Neural crest cell (in vitro differentiated cells): Measurements from ENCODE around the gene MTA1. TPM values are rescaled to one million over a fixed set of nuclear protein-coding genes. Genes with fewer than 3 reads are reported as not detected.

Source experiments
- DNase-seq: peaks from one replicate; pipeline ENCODE4 v3.0.0; 2021; ENCODE audit warnings: low read depth, mixed read lengths, low spot score
- H3K27ac Mint-ChIP-seq: one replicate; pipeline ENCODE4 v1.8.0; 2021; ENCODE audit warnings: mild to moderate bottlenecking, mixed read lengths; ENCODE audit not compliant: unreplicated experiment
- H3K27me3 Mint-ChIP-seq: 2 replicates; pipeline ENCODE4 v1.8.0; 2021; ENCODE audit warnings: low read depth, mild to moderate bottlenecking, mixed read lengths
- H3K36me3 Mint-ChIP-seq: 2 replicates; pipeline ENCODE4 v1.8.0; 2021; ENCODE audit warnings: low read depth, mild to moderate bottlenecking, mixed read lengths
- H3K4me1 Mint-ChIP-seq: 2 replicates; pipeline ENCODE4 v1.8.0; 2021; ENCODE audit warnings: mixed read lengths
- H3K4me3 Mint-ChIP-seq: one replicate; pipeline ENCODE4 v1.8.0; 2021; ENCODE audit warnings: mild to moderate bottlenecking, mixed read lengths
- H3K9me3 Mint-ChIP-seq: 2 replicates; pipeline ENCODE4 v1.8.0; 2021; ENCODE audit warnings: mixed read lengths
- CTCF ChIP-seq: fragments of 200-600 bp; sonication (generic); conservative IDR thresholded peaks from 2 replicates; pipeline ENCODE4 v1.5.0; 2021; ENCODE audit warnings: antibody characterized with exemption, mild to moderate bottlenecking
- total RNA-seq: library from RNA; stranded (reverse); gene quantifications from 2 replicates; pipeline ENCODE4 v1.2.1, GENCODE V29; 2021

MTA1 gene
- total RNA-seq, 1 donor from 2014 or later: 246 TPM

- peaks cover 16% of the 10 kb centered on the region for H3K4me1 Mint-ChIP-seq
- H3K27me3 Mint-ChIP-seq: peaks cover 50% of the 10 kb centered on the region
- TF ChIP-seq CTCF: no peak
- DNase-seq: no peak
- peak overlapping the region; percentile 83 for H3K4me3 Mint-ChIP-seq
- no peak overlapping the region for H3K27ac Mint-ChIP-seq
- no peaks in the 10 kb centered on the region for H3K9me3 Mint-ChIP-seq
- H3K36me3 Mint-ChIP-seq: no peaks in the 10 kb centered on the region
Observed at GRCh38 chr14:105488781-105489541, 69.3 kb downstream of the MTA1 start.

- peak; percentile 70 for DNase-seq
- Mint-ChIP-seq H3K36me3 (no peaks in the 10 kb centered on the region), H3K27me3 (peaks cover 43% of the 10 kb centered on the region), H3K9me3 (no peaks in the 10 kb centered on the region), H3K27ac (peak overlapping the region; percentile 78), H3K4me3 (peak overlapping the region; percentile 83), H3K4me1 (peaks cover 11% of the 10 kb centered on the region)
- peak; percentile 71 for TF ChIP-seq CTCF
Observed at GRCh38 chr14:105489542-105490266, 70.1 kb downstream of the MTA1 start.

GRCh38 chr14:105490267-105490571 lies 70.6 kb downstream of the MTA1 start:
- Mint-ChIP-seq H3K4me3 (no peak overlapping the region), H3K27ac (no peak overlapping the region), H3K9me3 (no peaks in the 10 kb centered on the region), H3K4me1 (peaks cover 10% of the 10 kb centered on the region), H3K36me3 (no peaks in the 10 kb centered on the region), H3K27me3 (peaks cover 40% of the 10 kb centered on the region)
- peak; percentile 37 for DNase-seq
- no peak for TF ChIP-seq CTCF

- no peaks in the 10 kb centered on the region for H3K9me3 Mint-ChIP-seq
- H3K27me3 Mint-ChIP-seq: peaks cover 35% of the 10 kb centered on the region
- TF ChIP-seq CTCF: peak; percentile 80
- peak within 1 kb of the TSS; percentile 94 for H3K4me3 Mint-ChIP-seq
- no peaks in the 10 kb centered on the region for H3K36me3 Mint-ChIP-seq
- H3K4me1 Mint-ChIP-seq: peaks cover 10% of the 10 kb centered on the region
- DNase-seq: peak; percentile 95
- peak within 1 kb of the TSS; percentile 67 for H3K27ac Mint-ChIP-seq
Observed at GRCh38 chr14:105490572-105491365, 71.1 kb downstream of the MTA1 start, which contains the start of gene TEDC1. Gene TEDC1, plus strand, starts transcription at chr14:105491246. Its CDS starts 130 bp downstream, at chr14:105491376.

- no peak for TF ChIP-seq CTCF
- Mint-ChIP-seq H3K27ac (peak overlapping the region; percentile 67), H3K4me1 (peaks cover 10% of the 10 kb centered on the region), H3K9me3 (no peaks in the 10 kb centered on the region), H3K27me3 (peaks cover 28% of the 10 kb centered on the region), H3K4me3 (peak overlapping the region; percentile 94), H3K36me3 (no peaks in the 10 kb centered on the region)
- DNase-seq: peak; percentile 86
Observed at GRCh38 chr14:105491366-105491973, 71.8 kb downstream of the MTA1 start.
